ENCODE data around the gene MRPS7. TPM values are rescaled to one million over a fixed set of nuclear protein-coding genes. Genes with fewer than 3 reads are reported as not detected.

Gene MRPS7
- polyA plus RNA-seq, 1 donor from 2014 or later, result 63.3 TPM

DNA sequence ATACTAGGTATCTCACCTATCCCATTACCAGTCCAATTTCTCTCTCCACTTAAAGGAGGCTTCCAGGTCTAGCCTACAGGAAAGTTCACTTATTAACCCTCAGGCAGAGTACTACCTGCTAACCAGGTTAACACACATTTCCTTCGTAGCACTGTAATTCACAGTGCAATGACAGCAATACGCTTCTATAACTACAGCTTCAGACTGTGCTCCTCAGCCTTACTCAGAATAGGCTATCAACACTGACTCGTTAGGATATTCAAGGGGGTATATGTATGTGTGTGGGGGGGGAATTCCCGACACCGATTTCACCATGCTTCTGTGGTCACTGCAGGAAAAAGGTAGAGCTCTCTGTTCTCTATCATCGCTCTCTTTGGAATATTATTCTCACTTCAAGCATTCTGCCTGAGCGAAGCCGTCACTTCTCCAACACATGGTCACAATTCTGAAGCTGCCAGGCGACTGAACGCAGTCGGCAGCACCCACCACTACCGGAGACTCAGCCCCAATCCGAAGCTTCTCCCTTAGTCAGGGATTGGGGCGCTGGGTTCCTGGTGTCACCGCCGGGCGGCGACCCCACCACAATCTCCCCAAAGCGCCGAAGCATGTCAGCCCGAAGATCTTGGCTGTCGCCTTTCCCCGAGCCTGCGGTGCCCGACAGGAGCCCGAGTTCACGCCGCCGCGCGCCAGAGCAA is 891 bp upstream of the MRPS7 start:
- TF ChIP-seq POLR2AphosphoS5 (IDR thresholded peaks at IDR 0.05), result no peak
- no peak for TF ChIP-seq EP300 (conservative IDR thresholded peaks at IDR 0.05; ENCODE audit: poor library complexity, severe bottlenecking)
- TF ChIP-seq, protein P1, sequence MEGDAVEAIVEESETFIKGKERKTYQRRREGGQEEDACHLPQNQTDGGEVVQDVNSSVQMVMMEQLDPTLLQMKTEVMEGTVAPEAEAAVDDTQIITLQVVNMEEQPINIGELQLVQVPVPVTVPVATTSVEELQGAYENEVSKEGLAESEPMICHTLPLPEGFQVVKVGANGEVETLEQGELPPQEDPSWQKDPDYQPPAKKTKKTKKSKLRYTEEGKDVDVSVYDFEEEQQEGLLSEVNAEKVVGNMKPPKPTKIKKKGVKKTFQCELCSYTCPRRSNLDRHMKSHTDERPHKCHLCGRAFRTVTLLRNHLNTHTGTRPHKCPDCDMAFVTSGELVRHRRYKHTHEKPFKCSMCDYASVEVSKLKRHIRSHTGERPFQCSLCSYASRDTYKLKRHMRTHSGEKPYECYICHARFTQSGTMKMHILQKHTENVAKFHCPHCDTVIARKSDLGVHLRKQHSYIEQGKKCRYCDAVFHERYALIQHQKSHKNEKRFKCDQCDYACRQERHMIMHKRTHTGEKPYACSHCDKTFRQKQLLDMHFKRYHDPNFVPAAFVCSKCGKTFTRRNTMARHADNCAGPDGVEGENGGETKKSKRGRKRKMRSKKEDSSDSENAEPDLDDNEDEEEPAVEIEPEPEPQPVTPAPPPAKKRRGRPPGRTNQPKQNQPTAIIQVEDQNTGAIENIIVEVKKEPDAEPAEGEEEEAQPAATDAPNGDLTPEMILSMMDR (IDR thresholded peaks at IDR 0.05; ENCODE audit: poor library complexity, severe bottlenecking), result peak; percentile 56
- TF ChIP-seq MXI1 (conservative IDR thresholded peaks at IDR 0.05; ENCODE audit: poor library complexity, severe bottlenecking), result no peak
- TF ChIP-seq, protein P2, sequence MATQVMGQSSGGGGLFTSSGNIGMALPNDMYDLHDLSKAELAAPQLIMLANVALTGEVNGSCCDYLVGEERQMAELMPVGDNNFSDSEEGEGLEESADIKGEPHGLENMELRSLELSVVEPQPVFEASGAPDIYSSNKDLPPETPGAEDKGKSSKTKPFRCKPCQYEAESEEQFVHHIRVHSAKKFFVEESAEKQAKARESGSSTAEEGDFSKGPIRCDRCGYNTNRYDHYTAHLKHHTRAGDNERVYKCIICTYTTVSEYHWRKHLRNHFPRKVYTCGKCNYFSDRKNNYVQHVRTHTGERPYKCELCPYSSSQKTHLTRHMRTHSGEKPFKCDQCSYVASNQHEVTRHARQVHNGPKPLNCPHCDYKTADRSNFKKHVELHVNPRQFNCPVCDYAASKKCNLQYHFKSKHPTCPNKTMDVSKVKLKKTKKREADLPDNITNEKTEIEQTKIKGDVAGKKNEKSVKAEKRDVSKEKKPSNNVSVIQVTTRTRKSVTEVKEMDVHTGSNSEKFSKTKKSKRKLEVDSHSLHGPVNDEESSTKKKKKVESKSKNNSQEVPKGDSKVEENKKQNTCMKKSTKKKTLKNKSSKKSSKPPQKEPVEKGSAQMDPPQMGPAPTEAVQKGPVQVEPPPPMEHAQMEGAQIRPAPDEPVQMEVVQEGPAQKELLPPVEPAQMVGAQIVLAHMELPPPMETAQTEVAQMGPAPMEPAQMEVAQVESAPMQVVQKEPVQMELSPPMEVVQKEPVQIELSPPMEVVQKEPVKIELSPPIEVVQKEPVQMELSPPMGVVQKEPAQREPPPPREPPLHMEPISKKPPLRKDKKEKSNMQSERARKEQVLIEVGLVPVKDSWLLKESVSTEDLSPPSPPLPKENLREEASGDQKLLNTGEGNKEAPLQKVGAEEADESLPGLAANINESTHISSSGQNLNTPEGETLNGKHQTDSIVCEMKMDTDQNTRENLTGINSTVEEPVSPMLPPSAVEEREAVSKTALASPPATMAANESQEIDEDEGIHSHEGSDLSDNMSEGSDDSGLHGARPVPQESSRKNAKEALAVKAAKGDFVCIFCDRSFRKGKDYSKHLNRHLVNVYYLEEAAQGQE (IDR thresholded peaks at IDR 0.05; ENCODE audit: borderline replicate concordance), result no peak
- TF ChIP-seq SMC3 (conservative IDR thresholded peaks at IDR 0.05; ENCODE audit: poor library complexity), result no peak
- TF ChIP-seq EZH2 (IDR thresholded peaks at IDR 0.05; ENCODE audit: borderline replicate concordance, insufficient read depth, low read length, poor library complexity, severe bottlenecking), result no peak
- peak; percentile 33 for TF ChIP-seq RAD21 (conservative IDR thresholded peaks at IDR 0.05)
- H3K27me3 ChIP-seq (ENCODE audit: insufficient read depth, low read depth, low read length), result no peaks in the 10 kb centered on the region
- no peaks in the 10 kb centered on the region for H3K9me2 ChIP-seq (ENCODE audit: insufficient read depth, low read length)
- peak overlapping the region; percentile 93 for H2AFZ ChIP-seq (ENCODE audit: low read depth, low read length)
- peak overlapping the region; percentile 94 for H3K9ac ChIP-seq (ENCODE audit: low read length)
- peak overlapping the region; percentile 66 for H3K4me2 ChIP-seq (ENCODE audit: low read length)
- no peaks in the 10 kb centered on the region for H3K9me3 ChIP-seq (ENCODE audit: low read length)
- peaks cover 31% of the 10 kb centered on the region for H3K79me2 ChIP-seq (replicated peaks; ENCODE audit: insufficient read depth, low read length)
- peak overlapping the region; percentile 97 for H3K27ac ChIP-seq (ENCODE audit: low read length)
- no peaks in the 10 kb centered on the region for H4K20me1 ChIP-seq (ENCODE audit: insufficient read depth)
- H3K36me3 ChIP-seq (ENCODE audit: insufficient read depth, low read length), result no peaks in the 10 kb centered on the region
- H3F3A ChIP-seq (ENCODE audit: insufficient read depth, low read length, poor library complexity, severe bottlenecking), result no peaks in the 10 kb centered on the region
- peak overlapping the region; percentile 100 for H3K4me3 ChIP-seq (ENCODE audit: low read length)

- Histone ChIP-seq H3K9ac (ENCODE audit: low read length) (peak overlapping the region; percentile 94), H3K36me3 (ENCODE audit: insufficient read depth, low read length) (no peaks in the 10 kb centered on the region), H3K4me2 (ENCODE audit: low read length) (peak overlapping the region; percentile 79), H3K4me3 (ENCODE audit: low read length) (peak overlapping the region; percentile 100), H3K9me3 (ENCODE audit: low read length) (no peaks in the 10 kb centered on the region), H2AFZ (ENCODE audit: low read depth, low read length) (peak overlapping the region; percentile 93), H3K27ac (ENCODE audit: low read length) (peak overlapping the region; percentile 97), H4K20me1 (ENCODE audit: insufficient read depth) (no peaks in the 10 kb centered on the region), H3K79me2 (replicated peaks; ENCODE audit: insufficient read depth, low read length) (peaks cover 31% of the 10 kb centered on the region), H3K9me2 (ENCODE audit: insufficient read depth, low read length) (no peaks in the 10 kb centered on the region), H3F3A (ENCODE audit: insufficient read depth, low read length, poor library complexity, severe bottlenecking) (no peaks in the 10 kb centered on the region), H3K27me3 (ENCODE audit: insufficient read depth, low read depth, low read length) (no peaks in the 10 kb centered on the region)
- peak; percentile 6 for TF ChIP-seq TAF1 (IDR thresholded peaks at IDR 0.05; ENCODE audit: low read depth)
- no peak for TF ChIP-seq POLR2AphosphoS5 (IDR thresholded peaks at IDR 0.05)
- TF ChIP-seq, protein P2 (IDR thresholded peaks at IDR 0.05; ENCODE audit: borderline replicate concordance), result no peak
- no peak for TF ChIP-seq EZH2 (IDR thresholded peaks at IDR 0.05; ENCODE audit: borderline replicate concordance, insufficient read depth, low read length, poor library complexity, severe bottlenecking)
- TF ChIP-seq EP300 (conservative IDR thresholded peaks at IDR 0.05; ENCODE audit: poor library complexity, severe bottlenecking), result no peak
- no peak for TF ChIP-seq SMC3 (conservative IDR thresholded peaks at IDR 0.05; ENCODE audit: poor library complexity)
- TF ChIP-seq, protein P1 (IDR thresholded peaks at IDR 0.05; ENCODE audit: poor library complexity, severe bottlenecking), result no peak
- TF ChIP-seq MXI1 (conservative IDR thresholded peaks at IDR 0.05; ENCODE audit: poor library complexity, severe bottlenecking), result peak; percentile 8
- TF ChIP-seq RAD21 (conservative IDR thresholded peaks at IDR 0.05), result no peak
Measured at GRCh38 chr17:75262112-75262606, 480 bp downstream of the MRPS7 start.
